HG02870 (cell line): ENCODE data around the gene CTNNA2.
A peak's percentile ranks its signal among the peaks of the same experiment; 100 is the strongest.
"Not testable (repeated sequence)": the region's sequence is repeated elsewhere in the genome, so short reads cannot be mapped to it uniquely, and the experiment has no call there.

ENCODE experiments used
- ATAC-seq: cut with Tn5 transposase; IDR thresholded peaks from one replicate; pipeline ENCODE4 v1.9.1; 2021; ENCODE audit warnings: mild to moderate bottlenecking, moderate library complexity; ENCODE audit not compliant: unreplicated experiment

CTNNA2 gene

GRCh38 chr2:80062298-80062697, 549.4 kb downstream of the CTNNA2 start:
- ATAC-seq = no peak

- ATAC-seq = no peak
Measured at GRCh38 chr2:80068038-80068731, 555.3 kb downstream of the CTNNA2 start.

GRCh38 chr2:80070587-80070986, 557.7 kb downstream of the CTNNA2 start:
- no peak for ATAC-seq

- ATAC-seq = no peak
Measured at GRCh38 chr2:80071941-80072340, 559.1 kb downstream of the CTNNA2 start.

- peak; percentile 66 for ATAC-seq
Measured at GRCh38 chr2:80073134-80073561, 560.3 kb downstream of the CTNNA2 start.

GRCh38 chr2:80074321-80075070, 561.6 kb downstream of the CTNNA2 start:
- no peak for ATAC-seq

GRCh38 chr2:80075719-80076118, 562.9 kb downstream of the CTNNA2 start:
- ATAC-seq = no peak

- no peak for ATAC-seq
Measured at GRCh38 chr2:80078290-80079036, 565.6 kb downstream of the CTNNA2 start.

- ATAC-seq = no peak
Measured at GRCh38 chr2:80080957-80081356, 568.1 kb downstream of the CTNNA2 start.

GRCh38 chr2:80086831-80087230, 574.0 kb downstream of the CTNNA2 start:
- ATAC-seq = no peak

- ATAC-seq = no peak
Measured at GRCh38 chr2:80091237-80091636, 578.4 kb downstream of the CTNNA2 start.

GRCh38 chr2:80092474-80092873, 579.6 kb downstream of the CTNNA2 start:
- no peak for ATAC-seq

GRCh38 chr2:80098503-80098902, 585.7 kb downstream of the CTNNA2 start:
- not testable (repeated sequence) for ATAC-seq

GRCh38 chr2:80102026-80102425, 589.2 kb downstream of the CTNNA2 start:
- no peak for ATAC-seq

GRCh38 chr2:80105015-80105640, 592.3 kb downstream of the CTNNA2 start:
- no peak for ATAC-seq

GRCh38 chr2:80111185-80111584, 598.3 kb downstream of the CTNNA2 start:
- ATAC-seq = no peak

- no peak for ATAC-seq
Measured at GRCh38 chr2:80112790-80113189, 599.9 kb downstream of the CTNNA2 start.

- no peak for ATAC-seq
Measured at GRCh38 chr2:80113399-80113798, 600.5 kb downstream of the CTNNA2 start.

- ATAC-seq = no peak
Measured at GRCh38 chr2:80114812-80115211, 602.0 kb downstream of the CTNNA2 start.

- no peak for ATAC-seq
Measured at GRCh38 chr2:80117401-80117800, 604.5 kb downstream of the CTNNA2 start.

GRCh38 chr2:80120866-80121265, 608.0 kb downstream of the CTNNA2 start:
- ATAC-seq = no peak
